Measurements from ENCODE around the gene AQP12A. TPM values are rescaled to one million over a fixed set of nuclear protein-coding genes. Genes with fewer than 3 reads are reported as not detected.
"Not testable (repeated sequence)": the region's sequence is repeated elsewhere in the genome, so short reads cannot be mapped to it uniquely, and the experiment has no call there.

AQP12A gene
- total and polyA plus RNA-seq, 5 donors from 2014 or later, result not detected

GRCh38 chr2:240687045-240687740 lies 4.5 kb upstream of the AQP12A start:
- DNase-seq (no peak), ATAC-seq (ENCODE audit: low read depth in 2 of 2) (no peak)
- Mint-ChIP-seq H3K27ac (no peak overlapping the region), H3K9me3 (no peaks in the 10 kb centered on the region), H3K36me3 (no peaks in the 10 kb centered on the region), H3K27me3 (no peaks in the 10 kb centered on the region), H3K4me1 (peaks cover 0 to 9% (median 1%) of the 10 kb centered on the region in 4 donors), H3K4me3 (no peak overlapping the region)
- no peaks in the 10 kb centered on the region for H3K4me1 ChIP-seq (ENCODE audit: control insufficient read depth, insufficient read depth, low read length, poor library complexity, severe bottlenecking)
- no peak overlapping the region for H3K27ac ChIP-seq (ENCODE audit: insufficient read depth, low read length, poor library complexity, severe bottlenecking)
- H3K9me3 ChIP-seq (ENCODE audit: control insufficient read depth in 2 of 2, low read length in 2 of 2), result no peaks in the 10 kb centered on the region
- H3K36me3 ChIP-seq (ENCODE audit: control insufficient read depth, insufficient read depth, low read length), result no peaks in the 10 kb centered on the region
- H3K4me3 ChIP-seq (ENCODE audit: low read depth, low read length), result no peak overlapping the region
- no peaks in the 10 kb centered on the region for H3K27me3 ChIP-seq (ENCODE audit: control insufficient read depth, insufficient read depth, low read length)

GRCh38 chr2:240687741-240688552 lies 3.7 kb upstream of the AQP12A start:
- Mint-ChIP-seq H3K27ac (no peak overlapping the region), H3K27me3 (no peaks in the 10 kb centered on the region), H3K36me3 (no peaks in the 10 kb centered on the region), H3K9me3 (no peaks in the 10 kb centered on the region), H3K4me1 (peaks cover 0 to 9% (median 1%) of the 10 kb centered on the region in 4 donors), H3K4me3 (no peak overlapping the region)
- Histone ChIP-seq H3K4me1 (ENCODE audit: control insufficient read depth, insufficient read depth, low read length, poor library complexity, severe bottlenecking) (no peaks in the 10 kb centered on the region), H3K4me3 (ENCODE audit: low read depth, low read length) (no peak overlapping the region), H3K36me3 (ENCODE audit: control insufficient read depth, insufficient read depth, low read length) (no peaks in the 10 kb centered on the region), H3K9me3 (ENCODE audit: control insufficient read depth in 2 of 2, low read length in 2 of 2) (no peaks in the 10 kb centered on the region), H3K27me3 (ENCODE audit: control insufficient read depth, insufficient read depth, low read length) (no peaks in the 10 kb centered on the region), H3K27ac (ENCODE audit: insufficient read depth, low read length, poor library complexity, severe bottlenecking) (no peak overlapping the region)
- ATAC-seq (ENCODE audit: low read depth in 2 of 2) (no peak), DNase-seq (no peak)

GRCh38 chr2:240688553-240688919 lies 3.1 kb upstream of the AQP12A start:
- no peaks in the 10 kb centered on the region for H3K27me3 Mint-ChIP-seq
- ATAC-seq (ENCODE audit: low read depth in 2 of 2) (no peak), DNase-seq (no peak)
- no peak overlapping the region for H3K4me3 Mint-ChIP-seq
- Histone ChIP-seq H3K27me3 (ENCODE audit: control insufficient read depth, insufficient read depth, low read length) (no peaks in the 10 kb centered on the region), H3K9me3 (ENCODE audit: control insufficient read depth in 2 of 2, low read length in 2 of 2) (no peaks in the 10 kb centered on the region), H3K36me3 (ENCODE audit: control insufficient read depth, insufficient read depth, low read length) (no peaks in the 10 kb centered on the region), H3K4me1 (ENCODE audit: control insufficient read depth, insufficient read depth, low read length, poor library complexity, severe bottlenecking) (no peaks in the 10 kb centered on the region), H3K27ac (ENCODE audit: insufficient read depth, low read length, poor library complexity, severe bottlenecking) (no peak overlapping the region), H3K4me3 (ENCODE audit: low read depth, low read length) (no peak overlapping the region)
- H3K36me3 Mint-ChIP-seq, result no peaks in the 10 kb centered on the region
- H3K4me1 Mint-ChIP-seq, result peaks cover 0 to 9% (median 1%) of the 10 kb centered on the region in 4 donors
- H3K27ac Mint-ChIP-seq, result no peak overlapping the region
- H3K9me3 Mint-ChIP-seq, result no peaks in the 10 kb centered on the region

- no peak overlapping the region for H3K4me3 Mint-ChIP-seq
- DNase-seq (no peak), ATAC-seq (ENCODE audit: low read depth in 2 of 2) (no peak)
- Histone ChIP-seq H3K4me3 (ENCODE audit: low read depth, low read length) (no peak overlapping the region), H3K27me3 (ENCODE audit: control insufficient read depth, insufficient read depth, low read length) (no peaks in the 10 kb centered on the region), H3K27ac (ENCODE audit: insufficient read depth, low read length, poor library complexity, severe bottlenecking) (no peak overlapping the region), H3K4me1 (ENCODE audit: control insufficient read depth, insufficient read depth, low read length, poor library complexity, severe bottlenecking) (no peaks in the 10 kb centered on the region), H3K9me3 (ENCODE audit: control insufficient read depth in 2 of 2, low read length in 2 of 2) (no peaks in the 10 kb centered on the region), H3K36me3 (ENCODE audit: control insufficient read depth, insufficient read depth, low read length) (no peaks in the 10 kb centered on the region)
- H3K27ac Mint-ChIP-seq, result no peak overlapping the region
- no peaks in the 10 kb centered on the region for H3K9me3 Mint-ChIP-seq
- no peaks in the 10 kb centered on the region for H3K36me3 Mint-ChIP-seq
- peaks cover 0 to 3% (median 1%) of the 10 kb centered on the region in 4 donors for H3K4me1 Mint-ChIP-seq
- no peaks in the 10 kb centered on the region for H3K27me3 Mint-ChIP-seq
Observed at GRCh38 chr2:240689975-240690374, 1.7 kb upstream of the AQP12A start.

DNA sequence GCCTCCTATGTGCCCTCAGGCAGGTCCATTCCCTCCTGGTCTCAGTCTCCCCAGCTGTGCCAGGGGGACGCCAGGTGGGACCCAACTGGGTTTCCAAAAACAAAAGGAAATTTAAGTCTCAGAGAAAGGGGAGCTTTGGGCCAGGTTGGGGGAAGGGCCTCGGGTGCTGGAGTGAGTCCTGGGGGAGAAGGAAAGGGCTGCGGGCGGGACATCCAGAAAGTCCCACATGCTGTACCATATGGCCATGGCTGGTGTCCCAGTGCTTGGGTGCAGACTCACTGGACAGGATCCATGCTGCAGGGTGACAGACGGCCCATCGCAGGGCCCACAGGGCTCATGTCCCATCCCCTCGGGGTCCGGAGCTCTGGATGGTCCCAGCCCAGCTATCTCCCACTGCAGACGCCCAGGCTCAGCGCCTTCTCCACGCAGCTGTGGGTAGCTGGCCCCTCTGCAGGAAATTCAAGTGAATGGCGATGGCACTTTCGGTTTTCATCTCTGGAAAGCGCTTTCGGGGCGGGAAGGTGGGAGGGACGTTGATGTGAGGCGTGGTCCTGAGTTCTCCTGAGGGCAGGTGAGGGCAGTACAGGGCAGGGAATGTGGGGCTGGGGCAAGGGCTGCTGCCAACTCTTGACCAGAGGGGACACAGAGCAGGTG lies 1.1 kb upstream of the AQP12A start:
- H3K4me1 Mint-ChIP-seq; H3K27ac Mint-ChIP-seq; H3K36me3 ChIP-seq (ENCODE audit: control insufficient read depth, insufficient read depth, low read length); H3K4me3 ChIP-seq (ENCODE audit: low read depth, low read length); H3K9me3 Mint-ChIP-seq; H3K27me3 ChIP-seq (ENCODE audit: control insufficient read depth, insufficient read depth, low read length); DNase-seq; H3K9me3 ChIP-seq (ENCODE audit: control insufficient read depth in 2 of 2, low read length in 2 of 2); ATAC-seq (ENCODE audit: low read depth in 2 of 2); H3K27me3 Mint-ChIP-seq; H3K4me1 ChIP-seq (ENCODE audit: control insufficient read depth, insufficient read depth, low read length, poor library complexity, severe bottlenecking); H3K27ac ChIP-seq (ENCODE audit: insufficient read depth, low read length, poor library complexity, severe bottlenecking); H3K4me3 Mint-ChIP-seq; H3K36me3 Mint-ChIP-seq: not testable (repeated sequence)

- H3K36me3 ChIP-seq (ENCODE audit: control insufficient read depth, insufficient read depth, low read length); H3K27ac Mint-ChIP-seq; DNase-seq; H3K4me1 ChIP-seq (ENCODE audit: control insufficient read depth, insufficient read depth, low read length, poor library complexity, severe bottlenecking); ATAC-seq (ENCODE audit: low read depth in 2 of 2); H3K4me1 Mint-ChIP-seq; H3K27ac ChIP-seq (ENCODE audit: insufficient read depth, low read length, poor library complexity, severe bottlenecking); H3K4me3 Mint-ChIP-seq; H3K36me3 Mint-ChIP-seq; H3K4me3 ChIP-seq (ENCODE audit: low read depth, low read length); H3K27me3 ChIP-seq (ENCODE audit: control insufficient read depth, insufficient read depth, low read length); H3K9me3 Mint-ChIP-seq; H3K9me3 ChIP-seq (ENCODE audit: control insufficient read depth in 2 of 2, low read length in 2 of 2); H3K27me3 Mint-ChIP-seq: not testable (repeated sequence)
Observed at GRCh38 chr2:240691075-240691427, 615 bp upstream of the AQP12A start.

- H3K27me3 ChIP-seq (ENCODE audit: control insufficient read depth, insufficient read depth, low read length); H3K4me3 ChIP-seq (ENCODE audit: low read depth, low read length); H3K36me3 ChIP-seq (ENCODE audit: control insufficient read depth, insufficient read depth, low read length); H3K27ac Mint-ChIP-seq; H3K4me1 Mint-ChIP-seq; H3K9me3 ChIP-seq (ENCODE audit: control insufficient read depth in 2 of 2, low read length in 2 of 2); H3K36me3 Mint-ChIP-seq; H3K27me3 Mint-ChIP-seq; ATAC-seq (ENCODE audit: low read depth in 2 of 2); H3K4me3 Mint-ChIP-seq; H3K9me3 Mint-ChIP-seq; DNase-seq; H3K4me1 ChIP-seq (ENCODE audit: control insufficient read depth, insufficient read depth, low read length, poor library complexity, severe bottlenecking); H3K27ac ChIP-seq (ENCODE audit: insufficient read depth, low read length, poor library complexity, severe bottlenecking): not testable (repeated sequence)
Observed at GRCh38 chr2:240692583-240693561, 1.2 kb downstream of the AQP12A start.

Measured in CD4-positive, CD25-positive, alpha-beta regulatory T cell (primary cell).